ENCODE measurements around the gene HPCAL1. TPM values are rescaled to one million over a fixed set of nuclear protein-coding genes. Genes with fewer than 3 reads are reported as not detected.

The HPCAL1 gene
- total and polyA plus RNA-seq, 10 of the 15 experiments (the other 5 are each of a cell fraction or from before 2014, with no cell fraction given), result 0.40 to 12.8 (median 7.9) TPM

- TF ChIP-seq POU2F2 (IDR thresholded peaks at IDR 0.05; ENCODE audit: borderline replicate concordance, low read depth, low read length) (no peak), HDAC2 (IDR thresholded peaks at IDR 0.05) (no peak), YY1 (IDR thresholded peaks at IDR 0.05; ENCODE audit: low read depth, low read length) (peak; percentile 60; the same call in 1 of the 2 replicates), ZNF207 (IDR thresholded peaks at IDR 0.05; ENCODE audit: borderline replicate concordance) (peak; percentile 16; the same call in 1 of the 2 replicates), NBN (IDR thresholded peaks at IDR 0.05) (0 out of 2 replicates have a peak, but pooled peaks have one; percentile 54), TCF12 (IDR thresholded peaks at IDR 0.05; ENCODE audit: low read depth, low read length) (peak; percentile 39; the same call in 1 of the 2 replicates), RAD51 (IDR thresholded peaks at IDR 0.05) (no peak), BMI1 (IDR thresholded peaks at IDR 0.05; ENCODE audit: borderline replicate concordance) (no peak), NKRF (conservative IDR thresholded peaks at IDR 0.05) (no peak), BACH1 (IDR thresholded peaks at IDR 0.05; ENCODE audit: borderline replicate concordance) (0 out of 2 replicates have a peak, but pooled peaks have one; percentile 8), IKZF1 (conservative IDR thresholded peaks at IDR 0.05) (0 out of 2 replicates have a peak, but pooled peaks have one; percentile 16)
These were observed 111.3 kb downstream of the HPCAL1 start (continued) for GRCh38 chr2:10413991-10414451.

GRCh38 chr2:10414591-10414990 lies 111.9 kb downstream of the HPCAL1 start:
- H3K36me3 ChIP-seq (ENCODE audit: control insufficient read depth in 2 of 2, insufficient read depth in 2 of 2, low read length in 1 of 2), result no peaks in the 10 kb centered on the region
- 81% methylated on average over 10 of the region's 10 CpGs for WGBS (ENCODE audit: insufficient coverage, insufficient replicate concordance, low lambda C conversion rate, missing lambda C conversion rate)
- POLR2A ChIA-PET, result no interaction called here
- H3K4me1 ChIP-seq (ENCODE audit: control insufficient read depth, insufficient read depth, low read length), result peaks cover 29% of the 10 kb centered on the region
- no peaks in the 10 kb centered on the region for H3K79me2 ChIP-seq (ENCODE audit: control insufficient read depth, insufficient read depth, low read length)
- peaks cover 3% of the 10 kb centered on the region; the same call in 2 of the 3 replicates for H3K9me3 ChIP-seq (replicated peaks; ENCODE audit: control insufficient read depth, insufficient read depth, low read length)
- intact Hi-C loops (cut with micrococcal nuclease; ENCODE audit: unreplicated experiment), result no loop called here
- no peak for TF ChIP-seq YY1 (IDR thresholded peaks at IDR 0.05; ENCODE audit: low read depth, low read length)
- no peak for TF ChIP-seq JUNB (IDR thresholded peaks at IDR 0.05)
- no peak for TF ChIP-seq JUND (IDR thresholded peaks at IDR 0.05; ENCODE audit: low read depth, low read length)
- no peak for TF ChIP-seq EZH2 (IDR thresholded peaks at IDR 0.05; ENCODE audit: borderline replicate concordance, control insufficient read depth, low read depth, low read length)
- no peak for TF ChIP-seq CREM (IDR thresholded peaks at IDR 0.05; ENCODE audit: low read depth)
- in situ Hi-C loops (cut with MboI), result no loop called here
- H3K27ac ChIP-seq (ENCODE audit: control insufficient read depth, insufficient read depth), result no peak overlapping the region
- SMC1A ChIA-PET (ENCODE audit: uncharacterized antibody, unreplicated experiment), result interaction anchor here (1.0 to 1.3 kb wide), 2 partner anchors 18 to 332 kb away, joined by 3 read pairs; no protein-coding TSS in a partner anchor
- no peaks in the 10 kb centered on the region for H4K20me1 ChIP-seq (ENCODE audit: control insufficient read depth, insufficient read depth)
- no peak for DNase-seq (ENCODE audit: low read depth, low spot score)
- no peak overlapping the region for H2AFZ ChIP-seq (ENCODE audit: control insufficient read depth, low read depth, low read length)
- CTCF ChIA-PET, result interaction anchor here (0.9 to 7.9 kb wide), 2 partner anchors 18 to 291 kb away, joined by 3 to 166 read pairs; no protein-coding TSS in a partner anchor
- no peaks in the 10 kb centered on the region for H3K27me3 ChIP-seq (replicated peaks in 1 of 2; ENCODE audit: control insufficient read depth in 2 of 2, insufficient read depth in 2 of 2, low read length in 1 of 2)
- FAIRE-seq, result no peak
- H3K4me3 ChIP-seq, result no peak overlapping the region
- RAD21 ChIA-PET (ENCODE audit: unreplicated experiment), result interaction anchor here (0.5 to 1.0 kb wide), 2 partner anchors 33 to 36 kb away, joined by 3 to 4 read pairs; partner anchors contain the start of gene ODC1
- no peak overlapping the region for H3K9ac ChIP-seq (ENCODE audit: control insufficient read depth, insufficient read depth, low read length)
- ATAC-seq, result no peak
- H3K4me2 ChIP-seq (ENCODE audit: control insufficient read depth, insufficient read depth), result no peak overlapping the region
- BruUV-seq (replicated peaks), result no TSS peak
